Liver (tissue), 9 donors: ENCODE measurements around the gene PDXK. TPM values are rescaled to one million over a fixed set of nuclear protein-coding genes. Genes with fewer than 3 reads are reported as not detected.

Source experiments
- DNase-seq: peaks from one replicate; pipeline ENCODE4 v3.0.0-alpha.2; 2017; ENCODE audit warnings: low spot score
- H3K27ac ChIP-seq, 2 donors: one replicate each; pipeline ENCODE4 v1.7.0; 2013; ENCODE audit warnings: inconsistent platforms in 2 of 2, low read length in 2 of 2, control low read depth in 1 of 2, low read depth in 1 of 2, mild to moderate bottlenecking in 1 of 2
- H3K27me3 ChIP-seq, 4 donors: one replicate each; pipeline versions ENCODE4 v1.6.1 to v1.7.0; 2013; ENCODE audit warnings: low read length in 3 of 4, inconsistent platforms in 1 of 4, mild to moderate bottlenecking in 1 of 4, moderate library complexity in 1 of 4; ENCODE audit not compliant: control insufficient read depth in 4 of 4, insufficient read depth in 4 of 4
- H3K36me3 ChIP-seq, 4 donors: one replicate each; pipeline versions ENCODE4 v1.6.1 to v1.7.0; 2013; ENCODE audit warnings: low read length in 3 of 4, mild to moderate bottlenecking in 3 of 4, low read depth in 1 of 4, moderate library complexity in 1 of 4; ENCODE audit not compliant: control insufficient read depth in 4 of 4, insufficient read depth in 3 of 4
- H3K4me1 ChIP-seq, 4 donors: one replicate each; pipeline versions ENCODE4 v1.6.1 to v1.7.0; 2013; ENCODE audit warnings: low read length in 3 of 4, mild to moderate bottlenecking in 3 of 4, moderate library complexity in 1 of 4; ENCODE audit not compliant: control insufficient read depth in 4 of 4, insufficient read depth in 4 of 4
- H3K4me3 ChIP-seq, 3 donors: one replicate each; pipeline versions ENCODE4 v1.6.1 to v1.7.0; 2013; ENCODE audit warnings: low read length in 3 of 3, control low read depth in 1 of 3, low read depth in 1 of 3, mild to moderate bottlenecking in 1 of 3
- H3K9ac ChIP-seq, 2 donors: one replicate each; pipeline ENCODE4 v1.7.0; 2013; ENCODE audit warnings: low read length in 2 of 2, mild to moderate bottlenecking in 2 of 2, moderate library complexity in 2 of 2, control low read depth in 1 of 2, low read depth in 1 of 2
- H3K9me3 ChIP-seq, 4 donors: one replicate each; pipeline versions ENCODE4 v1.6.1 to v1.7.0; 2013; ENCODE audit warnings: low read length in 3 of 4; ENCODE audit not compliant: control insufficient read depth in 4 of 4
- ATF3 ChIP-seq: IDR thresholded peaks from 2 replicates; pipeline ENCODE4 v1.6.1; 2016; ENCODE audit warnings: antibody characterized with exemption
- EGR1 ChIP-seq, 2 donors: IDR thresholded peaks; 2 replicates each; pipeline ENCODE4 v1.6.1; 2016 to 2018; ENCODE audit warnings: antibody characterized with exemption in 2 of 2, low read depth in 2 of 2
- FOXA1 ChIP-seq: IDR thresholded peaks from 2 replicates; pipeline ENCODE4 v1.6.1; 2016; ENCODE audit warnings: antibody characterized with exemption
- FOXA2 ChIP-seq: IDR thresholded peaks from 2 replicates; pipeline ENCODE4 v1.6.1; 2016; ENCODE audit warnings: antibody characterized with exemption
- GABPA ChIP-seq, 2 donors: IDR thresholded peaks in 1 of 2; conservative IDR thresholded peaks in 1 of 2; 2 replicates each; pipeline ENCODE4 v1.6.1; 2016; ENCODE audit warnings: antibody characterized with exemption in 2 of 2, mild to moderate bottlenecking in 1 of 2, moderate library complexity in 1 of 2
- HNF4A ChIP-seq, 2 donors: conservative IDR thresholded peaks; 2 replicates each; pipeline ENCODE4 v1.6.1; 2016; ENCODE audit warnings: antibody characterized with exemption in 2 of 2, mild to moderate bottlenecking in 2 of 2
- HNF4G ChIP-seq: IDR thresholded peaks from 2 replicates; pipeline ENCODE4 v1.6.1; 2016; ENCODE audit warnings: antibody characterized with exemption
- JUND ChIP-seq, 2 donors: IDR thresholded peaks; 2 replicates each; pipeline ENCODE4 v1.6.1; 2016; ENCODE audit warnings: antibody characterized with exemption in 2 of 2
- NR2F2 ChIP-seq: IDR thresholded peaks from 2 replicates; pipeline ENCODE4 v1.6.1; 2016; ENCODE audit warnings: antibody characterized with exemption
- RAD21 ChIP-seq, 2 donors: IDR thresholded peaks; 2 replicates each; pipeline ENCODE4 v1.6.1; 2016; ENCODE audit warnings: antibody characterized with exemption in 2 of 2, mild to moderate bottlenecking in 2 of 2
- RXRA ChIP-seq, 2 donors: IDR thresholded peaks; 2 replicates each; pipeline ENCODE4 v1.6.1; 2017 to 2018; ENCODE audit warnings: antibody characterized with exemption in 2 of 2, mild to moderate bottlenecking in 1 of 2
- SP1 ChIP-seq: IDR thresholded peaks from 2 replicates; pipeline ENCODE4 v1.6.1; 2018; ENCODE audit warnings: antibody characterized with exemption, mild to moderate bottlenecking
- TAF1 ChIP-seq: conservative IDR thresholded peaks from 2 replicates; pipeline ENCODE4 v1.6.1; 2016; ENCODE audit warnings: antibody characterized with exemption, mild to moderate bottlenecking
- YY1 ChIP-seq: IDR thresholded peaks from 2 replicates; pipeline ENCODE4 v1.6.1; 2016; ENCODE audit warnings: antibody characterized with exemption, mild to moderate bottlenecking
- ZBTB33 ChIP-seq: IDR thresholded peaks from 2 replicates; pipeline ENCODE4 v1.6.1; 2016; ENCODE audit warnings: antibody characterized with exemption
- WGBS: extraction: QIAGEN DNeasy Blood & Tissue Kit; methylation state at CpG from one replicate; pipeline ENCODE4 v1.1.7; 2013; 5-methylcytosine and 5-hydroxymethylcytosine counted together
- polyA plus RNA-seq, 2 donors: library from polyadenylated mRNA; stranded (reverse) in 1 of 2; unstranded in 1 of 2; fragments of 200-250 nt in 1 of 2; fragments of >200 nt in 1 of 2; fragmentation: Nextera tagmentation in 1 of 2; extraction: Ambion mirVana in 1 of 2; gene quantifications; one replicate each; pipeline versions ENCODE4 v1.2.1 to v1.2.3, GENCODE V29; 2013 to 2015
- total RNA-seq, 2 donors: library from RNA; depleted of rRNA; stranded (reverse); fragments of >200 nt; gene quantifications; one replicate each; pipeline ENCODE4 v1.2.3, GENCODE V29; 2014
- TF ChIP-seq, protein P1 (sequence below): IDR thresholded peaks from 2 replicates; pipeline ENCODE4 v1.6.1; 2016; ENCODE audit warnings: antibody characterized with exemption, mild to moderate bottlenecking
- TF ChIP-seq, protein P2 (sequence below): IDR thresholded peaks from 2 replicates; pipeline ENCODE4 v1.6.1; 2016; ENCODE audit warnings: antibody characterized with exemption
- TF ChIP-seq, protein P3 (sequence below): fragments of 150-350 bp; IDR thresholded peaks from 2 replicates; pipeline ENCODE4 v1.5.1; 2017; ENCODE audit warnings: improper control_type of control experiment, low read depth, low read length; ENCODE audit not compliant: missing input control
- donor health status: healthy.
- donor health status: healthy.
- donor health status: healthy.
- donor health status: healthy.
- donor health status: healthy.

PDXK gene
- total and polyA plus RNA-seq, 4 donors: 20.5 to 104 (median 34.9) TPM

GRCh38 chr21:43767984-43768867, 49.3 kb downstream of the PDXK start:
- TF ChIP-seq ATF3 (no peak), RAD21 (IDR thresholded peaks at IDR 0.05) (no peak), HNF4G (no peak), TAF1 (no peak), SP1 (no peak), FOXA2 (no peak), FOXA1 (no peak), EGR1 (IDR thresholded peaks at IDR 0.05; ENCODE audit: low read depth in 2 of 2) (no peak), ZBTB33 (no peak), JUND (IDR thresholded peaks at IDR 0.05) (no peak), NR2F2 (no peak), HNF4A (conservative IDR thresholded peaks at IDR 0.05) (no peak)
- TF ChIP-seq, protein P1, sequence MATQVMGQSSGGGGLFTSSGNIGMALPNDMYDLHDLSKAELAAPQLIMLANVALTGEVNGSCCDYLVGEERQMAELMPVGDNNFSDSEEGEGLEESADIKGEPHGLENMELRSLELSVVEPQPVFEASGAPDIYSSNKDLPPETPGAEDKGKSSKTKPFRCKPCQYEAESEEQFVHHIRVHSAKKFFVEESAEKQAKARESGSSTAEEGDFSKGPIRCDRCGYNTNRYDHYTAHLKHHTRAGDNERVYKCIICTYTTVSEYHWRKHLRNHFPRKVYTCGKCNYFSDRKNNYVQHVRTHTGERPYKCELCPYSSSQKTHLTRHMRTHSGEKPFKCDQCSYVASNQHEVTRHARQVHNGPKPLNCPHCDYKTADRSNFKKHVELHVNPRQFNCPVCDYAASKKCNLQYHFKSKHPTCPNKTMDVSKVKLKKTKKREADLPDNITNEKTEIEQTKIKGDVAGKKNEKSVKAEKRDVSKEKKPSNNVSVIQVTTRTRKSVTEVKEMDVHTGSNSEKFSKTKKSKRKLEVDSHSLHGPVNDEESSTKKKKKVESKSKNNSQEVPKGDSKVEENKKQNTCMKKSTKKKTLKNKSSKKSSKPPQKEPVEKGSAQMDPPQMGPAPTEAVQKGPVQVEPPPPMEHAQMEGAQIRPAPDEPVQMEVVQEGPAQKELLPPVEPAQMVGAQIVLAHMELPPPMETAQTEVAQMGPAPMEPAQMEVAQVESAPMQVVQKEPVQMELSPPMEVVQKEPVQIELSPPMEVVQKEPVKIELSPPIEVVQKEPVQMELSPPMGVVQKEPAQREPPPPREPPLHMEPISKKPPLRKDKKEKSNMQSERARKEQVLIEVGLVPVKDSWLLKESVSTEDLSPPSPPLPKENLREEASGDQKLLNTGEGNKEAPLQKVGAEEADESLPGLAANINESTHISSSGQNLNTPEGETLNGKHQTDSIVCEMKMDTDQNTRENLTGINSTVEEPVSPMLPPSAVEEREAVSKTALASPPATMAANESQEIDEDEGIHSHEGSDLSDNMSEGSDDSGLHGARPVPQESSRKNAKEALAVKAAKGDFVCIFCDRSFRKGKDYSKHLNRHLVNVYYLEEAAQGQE: no peak
- H3K9me3 ChIP-seq: no peaks in the 10 kb centered on the region
- peaks cover 0 to 3% (median 0%) of the 10 kb centered on the region in 4 donors for H3K4me1 ChIP-seq
- H3K4me3 ChIP-seq: no peak overlapping the region
- H3K9ac ChIP-seq: no peak overlapping the region
- no peaks in the 10 kb centered on the region for H3K27me3 ChIP-seq
- peaks cover 0 to 4% (median 2%) of the 10 kb centered on the region in 4 donors for H3K36me3 ChIP-seq
- no peak overlapping the region for H3K27ac ChIP-seq
- DNase-seq: no peak
- WGBS: 77% methylated on average over 34 of the region's 34 CpGs

- Histone ChIP-seq H3K36me3 (peaks cover 0 to 8% (median 7%) of the 10 kb centered on the region in 4 donors), H3K27ac (no peak overlapping the region), H3K4me1 (peaks cover 0 to 3% (median 0%) of the 10 kb centered on the region in 4 donors), H3K9me3 (no peaks in the 10 kb centered on the region), H3K9ac (no peak overlapping the region), H3K4me3 (no peak overlapping the region), H3K27me3 (no peaks in the 10 kb centered on the region)
- 75% methylated on average over 8 of the region's 8 CpGs for WGBS
- DNase-seq: no peak
- TF ChIP-seq FOXA2 (no peak), RXRA (IDR thresholded peaks at IDR 0.05) (no peak), HNF4G (no peak), SP1 (no peak), ATF3 (no peak), FOXA1 (no peak), YY1 (no peak), JUND (IDR thresholded peaks at IDR 0.05) (no peak), EGR1 (IDR thresholded peaks at IDR 0.05; ENCODE audit: low read depth in 2 of 2) (no peak), GABPA (IDR thresholded peaks at IDR 0.05 in 1 of 2, conservative IDR thresholded peaks at IDR 0.05 in 1 of 2) (no peak), RAD21 (IDR thresholded peaks at IDR 0.05) (no peak), NR2F2 (no peak)
- TF ChIP-seq, protein P2, sequence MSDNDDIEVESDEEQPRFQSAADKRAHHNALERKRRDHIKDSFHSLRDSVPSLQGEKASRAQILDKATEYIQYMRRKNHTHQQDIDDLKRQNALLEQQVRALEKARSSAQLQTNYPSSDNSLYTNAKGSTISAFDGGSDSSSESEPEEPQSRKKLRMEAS: no peak
- TF ChIP-seq, protein P3, sequence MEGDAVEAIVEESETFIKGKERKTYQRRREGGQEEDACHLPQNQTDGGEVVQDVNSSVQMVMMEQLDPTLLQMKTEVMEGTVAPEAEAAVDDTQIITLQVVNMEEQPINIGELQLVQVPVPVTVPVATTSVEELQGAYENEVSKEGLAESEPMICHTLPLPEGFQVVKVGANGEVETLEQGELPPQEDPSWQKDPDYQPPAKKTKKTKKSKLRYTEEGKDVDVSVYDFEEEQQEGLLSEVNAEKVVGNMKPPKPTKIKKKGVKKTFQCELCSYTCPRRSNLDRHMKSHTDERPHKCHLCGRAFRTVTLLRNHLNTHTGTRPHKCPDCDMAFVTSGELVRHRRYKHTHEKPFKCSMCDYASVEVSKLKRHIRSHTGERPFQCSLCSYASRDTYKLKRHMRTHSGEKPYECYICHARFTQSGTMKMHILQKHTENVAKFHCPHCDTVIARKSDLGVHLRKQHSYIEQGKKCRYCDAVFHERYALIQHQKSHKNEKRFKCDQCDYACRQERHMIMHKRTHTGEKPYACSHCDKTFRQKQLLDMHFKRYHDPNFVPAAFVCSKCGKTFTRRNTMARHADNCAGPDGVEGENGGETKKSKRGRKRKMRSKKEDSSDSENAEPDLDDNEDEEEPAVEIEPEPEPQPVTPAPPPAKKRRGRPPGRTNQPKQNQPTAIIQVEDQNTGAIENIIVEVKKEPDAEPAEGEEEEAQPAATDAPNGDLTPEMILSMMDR: no peak
- TF ChIP-seq, protein P1: no peak
Observed at GRCh38 chr21:43768868-43769167, 49.9 kb downstream of the PDXK start.
